Activated T-cell treated with anti-CD3 and anti-CD28 coated beads, Interleukin-2, amount 50 U/mL, for 4 hours (primary cell): ENCODE data around the gene PCGF2. TPM values are rescaled to one million over a fixed set of nuclear protein-coding genes. Genes with fewer than 3 reads are reported as not detected.

Source experiments
- ATAC-seq, 2 donors: fragments of 200-7000 bp; cut with Tn5 transposase; one replicate each; pipeline ENCODE4 v1.10.0; 2021
- DNase-seq: peaks from one replicate; pipeline ENCODE4 v3.0.0-alpha.2; 2020
- H3K27me3 Mint-ChIP-seq: one replicate; pipeline ENCODE4 v1.8.0; 2021; ENCODE audit warnings: low read depth, mixed read lengths
- H3K36me3 Mint-ChIP-seq: one replicate; pipeline ENCODE4 v1.8.0; 2022; ENCODE audit warnings: mixed read lengths; ENCODE audit not compliant: insufficient read depth
- H3K4me1 Mint-ChIP-seq: one replicate; pipeline ENCODE4 v1.8.0; 2021; ENCODE audit warnings: low read depth, mixed read lengths
- H3K4me3 Mint-ChIP-seq: one replicate; pipeline ENCODE4 v1.8.0; 2021; ENCODE audit warnings: mild to moderate bottlenecking, moderate library complexity, mixed read lengths
- H3K9me3 Mint-ChIP-seq: one replicate; pipeline ENCODE4 v1.8.0; 2021; ENCODE audit warnings: mixed read lengths
- total RNA-seq, 3 donors: library from RNA; stranded (reverse); gene quantifications; one replicate each; pipeline ENCODE4 v1.2.1, GENCODE V29; 2021

The PCGF2 gene
- total RNA-seq, 3 donors from 2014 or later, result 0.16 to 0.58 (median 0.43) TPM

DNA sequence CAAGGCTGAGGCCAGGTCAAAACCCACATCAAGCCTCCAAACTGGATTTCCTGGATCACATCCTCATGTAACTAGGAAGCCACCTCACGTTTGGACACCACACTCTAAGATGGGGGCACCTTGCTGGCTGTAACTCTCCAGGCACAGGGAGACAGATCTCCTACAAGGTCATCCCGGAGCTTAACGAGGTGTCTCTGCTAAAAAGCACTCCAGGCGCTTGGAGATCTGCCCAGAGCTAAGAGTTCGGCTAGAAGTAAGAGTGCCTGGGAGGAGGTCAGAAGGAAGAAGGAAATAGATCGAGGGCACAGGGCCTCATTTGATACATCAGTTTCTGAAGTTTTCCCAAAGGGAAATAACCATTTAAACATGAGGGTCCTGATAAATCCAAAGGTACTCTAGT is 20.3 kb upstream of the PCGF2 start:
- H3K4me3 Mint-ChIP-seq, result no peak overlapping the region
- no peaks in the 10 kb centered on the region for H3K4me1 Mint-ChIP-seq
- peaks cover 19% of the 10 kb centered on the region for H3K36me3 Mint-ChIP-seq
- no peak for ATAC-seq
- H3K9me3 Mint-ChIP-seq, result no peaks in the 10 kb centered on the region
- DNase-seq, result no peak
- no peaks in the 10 kb centered on the region for H3K27me3 Mint-ChIP-seq

DNA sequence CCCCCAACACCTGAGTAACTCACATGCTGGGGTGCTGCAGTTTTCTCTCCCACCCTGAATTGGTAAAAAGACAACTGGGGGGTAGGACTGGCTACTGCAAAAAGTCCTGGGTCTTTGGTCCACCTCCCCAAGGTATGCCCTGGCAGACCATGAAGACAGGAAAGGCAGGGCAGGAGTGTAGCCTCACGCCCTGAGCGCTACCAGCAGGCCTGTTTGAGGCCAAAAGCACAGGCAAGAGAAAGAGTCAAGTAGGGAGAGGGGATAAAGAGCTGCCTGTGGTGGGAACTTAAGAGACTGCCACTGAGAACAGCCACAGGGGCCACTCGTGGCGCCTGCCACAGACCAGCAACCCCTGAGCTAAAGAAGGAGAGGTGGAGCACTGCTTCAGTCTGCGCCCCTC is 18.2 kb upstream of the PCGF2 start:
- no peaks in the 10 kb centered on the region for H3K27me3 Mint-ChIP-seq
- no peaks in the 10 kb centered on the region for H3K9me3 Mint-ChIP-seq
- ATAC-seq (no peak), DNase-seq (no peak)
- peaks cover 21% of the 10 kb centered on the region for H3K36me3 Mint-ChIP-seq
- no peaks in the 10 kb centered on the region for H3K4me1 Mint-ChIP-seq
- no peak overlapping the region for H3K4me3 Mint-ChIP-seq

DNA sequence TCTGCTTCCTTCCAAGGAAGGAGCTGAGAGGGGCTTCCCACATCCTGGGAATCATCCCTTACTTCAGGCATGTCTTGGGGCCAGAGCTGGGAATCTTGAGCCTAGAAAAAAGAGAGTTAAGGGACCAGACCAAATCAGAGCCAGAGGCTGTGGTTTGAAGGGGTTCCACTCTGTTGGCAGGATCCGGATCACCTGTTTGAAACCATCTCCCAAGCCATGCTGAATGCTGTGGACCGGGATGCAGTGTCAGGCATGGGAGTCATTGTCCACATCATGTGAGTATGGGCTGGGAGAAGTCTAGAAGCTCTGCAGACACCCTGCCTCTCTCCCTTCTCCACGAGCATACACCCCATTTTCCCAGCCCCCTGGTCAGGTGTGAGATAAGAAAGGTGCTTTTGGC is 14.1 kb upstream of the PCGF2 start:
- Mint-ChIP-seq H3K36me3 (peaks cover 33% of the 10 kb centered on the region), H3K4me1 (no peaks in the 10 kb centered on the region), H3K27me3 (no peaks in the 10 kb centered on the region), H3K9me3 (no peaks in the 10 kb centered on the region), H3K4me3 (no peak overlapping the region)
- DNase-seq (no peak), ATAC-seq (no peak)

DNA sequence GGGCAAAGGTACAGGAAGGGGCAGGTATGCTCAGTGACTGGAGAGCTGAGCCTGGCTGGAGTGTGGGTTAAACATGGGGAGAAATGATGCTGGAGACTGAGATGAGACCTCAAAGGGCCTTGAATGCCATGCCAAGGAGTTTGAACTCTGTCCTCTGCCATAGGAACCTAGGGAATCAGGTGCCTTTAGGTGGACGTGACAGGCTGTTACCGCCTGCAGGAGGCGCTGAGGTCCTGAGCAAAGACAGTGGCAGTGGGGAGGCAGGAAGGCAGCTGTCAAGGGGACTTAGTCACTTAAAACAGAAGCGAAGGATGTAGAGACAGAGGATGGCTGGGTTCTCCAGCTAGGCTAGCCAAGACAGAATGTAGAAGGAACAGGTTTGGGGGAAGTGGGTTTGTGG is 13.5 kb upstream of the PCGF2 start:
- ATAC-seq, result peak; percentile 63 to 69
- no peaks in the 10 kb centered on the region for H3K9me3 Mint-ChIP-seq
- H3K27me3 Mint-ChIP-seq, result no peaks in the 10 kb centered on the region
- H3K4me3 Mint-ChIP-seq, result no peak overlapping the region
- no peaks in the 10 kb centered on the region for H3K4me1 Mint-ChIP-seq
- peaks cover 27% of the 10 kb centered on the region for H3K36me3 Mint-ChIP-seq
- no peak for DNase-seq

DNA sequence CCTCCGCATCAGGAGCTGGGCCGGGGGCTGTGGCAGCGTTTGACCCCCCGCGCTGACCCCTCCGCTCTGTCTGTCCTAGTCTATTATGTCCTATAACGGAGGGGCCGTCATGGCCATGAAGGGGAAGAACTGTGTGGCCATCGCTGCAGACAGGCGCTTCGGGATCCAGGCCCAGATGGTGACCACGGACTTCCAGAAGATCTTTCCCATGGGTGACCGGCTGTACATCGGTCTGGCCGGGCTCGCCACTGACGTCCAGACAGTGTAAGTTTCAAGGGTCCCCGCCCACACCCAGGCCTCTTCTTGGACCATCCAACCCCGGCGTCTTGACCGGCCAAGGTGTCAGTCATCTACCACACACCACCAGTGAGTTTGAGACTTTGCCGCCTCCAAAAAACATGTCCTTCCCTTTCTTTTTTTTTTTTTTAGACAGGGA is 5.0 kb upstream of the PCGF2 start:
- Mint-ChIP-seq H3K36me3 (peaks cover 16% of the 10 kb centered on the region), H3K4me1 (peaks cover 48% of the 10 kb centered on the region), H3K27me3 (peaks cover 28% of the 10 kb centered on the region), H3K9me3 (no peaks in the 10 kb centered on the region), H3K4me3 (peak overlapping the region; percentile 99)
- no peak for ATAC-seq
- DNase-seq, result no peak

DNA sequence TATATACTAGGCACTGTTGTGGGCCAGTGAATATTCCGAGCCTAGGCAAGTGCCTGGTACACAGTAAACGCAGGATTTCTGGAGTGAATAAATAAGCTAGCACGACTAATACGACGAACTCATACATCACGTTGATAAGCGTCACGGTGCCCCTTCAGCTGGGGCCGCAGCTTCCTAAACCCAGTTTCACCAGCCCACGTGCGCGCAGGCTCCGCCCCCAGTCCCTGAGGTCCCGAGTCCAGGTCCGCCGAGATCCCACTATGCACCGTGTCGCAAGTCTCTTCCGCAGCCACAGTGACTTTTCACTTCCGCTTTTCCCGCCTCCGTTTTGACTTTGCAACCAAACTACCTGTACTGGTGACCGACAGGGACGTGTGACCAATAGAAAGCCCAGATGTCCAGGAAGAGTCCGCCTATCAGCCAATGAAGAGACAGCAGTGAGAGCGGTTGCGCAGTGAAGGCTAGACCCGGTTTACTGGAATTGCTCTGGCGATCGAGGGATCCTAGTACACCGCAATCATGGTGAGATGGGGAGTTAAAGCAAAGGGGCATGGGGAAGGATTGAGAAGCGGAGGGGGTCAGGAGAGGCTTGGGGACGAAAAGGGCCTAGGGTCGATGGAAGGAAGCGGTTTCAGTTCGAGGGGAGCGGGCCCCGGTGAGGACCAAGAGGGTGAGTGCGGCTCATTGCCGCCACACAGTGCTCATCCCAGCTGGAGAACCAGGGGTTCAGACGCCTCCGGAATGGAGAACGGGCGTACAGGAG is 4.4 kb upstream of the PCGF2 start, which contains the start of gene PSMB3:
Gene PSMB3, plus strand, starts transcription at position 434 of the 763 bp plus-strand sequence. Its CDS starts 86 bp downstream, at position 520.
- Mint-ChIP-seq H3K36me3 (peaks cover 16% of the 10 kb centered on the region), H3K4me3 (peak within 1 kb of the TSS; percentile 99), H3K27me3 (peaks cover 31% of the 10 kb centered on the region), H3K4me1 (peaks cover 49% of the 10 kb centered on the region), H3K9me3 (no peaks in the 10 kb centered on the region)
- ATAC-seq (peak; percentile 91), DNase-seq (peak; percentile 94)

DNA sequence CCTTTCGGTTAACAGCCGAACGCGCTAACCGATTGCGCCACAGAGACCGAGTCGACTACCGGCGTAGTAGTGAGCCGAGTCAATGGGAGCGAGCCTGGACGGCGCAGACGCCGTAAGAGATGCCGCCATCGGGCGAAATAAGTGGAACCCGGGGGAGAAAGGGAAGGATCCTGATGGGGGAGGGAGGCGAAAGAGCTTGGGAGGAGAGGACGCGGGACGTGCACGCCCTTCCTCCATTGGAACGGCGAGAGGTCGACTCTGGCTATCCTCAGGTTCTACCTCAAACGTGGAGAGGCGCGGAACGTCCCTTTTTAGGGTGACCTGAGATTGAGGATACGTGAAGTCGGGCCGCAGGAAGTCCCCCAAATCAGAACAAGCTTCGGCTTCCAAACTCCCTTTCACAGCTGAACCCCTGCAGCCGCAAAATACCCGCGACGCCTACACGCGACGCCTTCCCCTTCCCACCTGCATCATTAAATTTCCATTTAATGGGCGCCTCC is 3.7 kb upstream of the PCGF2 start:
- H3K36me3 Mint-ChIP-seq, result peaks cover 16% of the 10 kb centered on the region
- peak overlapping the region; percentile 99 for H3K4me3 Mint-ChIP-seq
- H3K4me1 Mint-ChIP-seq, result peaks cover 50% of the 10 kb centered on the region
- DNase-seq, result peak; percentile 83
- H3K27me3 Mint-ChIP-seq, result peaks cover 32% of the 10 kb centered on the region
- ATAC-seq, result peak; percentile 38 to 39
- no peaks in the 10 kb centered on the region for H3K9me3 Mint-ChIP-seq

DNA sequence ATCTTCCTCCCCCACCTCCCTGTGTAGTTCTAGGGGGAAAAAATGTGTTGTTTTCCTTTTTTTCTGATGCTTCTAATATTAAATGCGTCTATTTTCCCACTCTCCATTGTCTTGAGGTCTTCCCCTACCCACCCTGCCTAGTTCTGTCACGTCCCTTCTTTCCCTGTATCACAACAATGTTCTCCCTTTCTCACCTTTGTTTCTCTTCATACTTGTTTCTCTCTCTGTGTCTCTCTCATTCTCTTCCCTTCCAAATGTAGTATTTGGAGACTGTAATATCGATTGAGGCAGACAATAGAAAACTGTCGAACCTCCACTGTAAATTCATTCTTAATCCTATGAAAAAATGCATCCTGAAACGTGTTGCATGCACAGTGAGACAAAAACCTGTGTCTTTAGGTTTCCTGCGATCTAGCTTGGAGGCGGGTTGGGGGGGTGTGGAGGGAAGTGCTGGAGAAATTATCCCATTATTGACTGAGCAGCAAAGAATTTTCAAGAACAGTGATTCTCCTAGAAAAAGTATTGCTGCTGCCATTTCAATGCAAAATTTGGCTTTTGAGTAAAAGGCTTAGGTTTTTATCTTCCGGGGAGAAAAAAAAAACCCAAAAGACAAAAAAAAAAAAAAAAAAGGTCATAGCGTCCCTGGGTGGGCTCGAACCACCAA is 3.1 kb upstream of the PCGF2 start:
- Mint-ChIP-seq H3K4me1 (peaks cover 53% of the 10 kb centered on the region), H3K9me3 (no peaks in the 10 kb centered on the region), H3K27me3 (peaks cover 38% of the 10 kb centered on the region), H3K36me3 (peaks cover 16% of the 10 kb centered on the region), H3K4me3 (peak overlapping the region; percentile 99)
- ATAC-seq (no peak), DNase-seq (no peak)

DNA sequence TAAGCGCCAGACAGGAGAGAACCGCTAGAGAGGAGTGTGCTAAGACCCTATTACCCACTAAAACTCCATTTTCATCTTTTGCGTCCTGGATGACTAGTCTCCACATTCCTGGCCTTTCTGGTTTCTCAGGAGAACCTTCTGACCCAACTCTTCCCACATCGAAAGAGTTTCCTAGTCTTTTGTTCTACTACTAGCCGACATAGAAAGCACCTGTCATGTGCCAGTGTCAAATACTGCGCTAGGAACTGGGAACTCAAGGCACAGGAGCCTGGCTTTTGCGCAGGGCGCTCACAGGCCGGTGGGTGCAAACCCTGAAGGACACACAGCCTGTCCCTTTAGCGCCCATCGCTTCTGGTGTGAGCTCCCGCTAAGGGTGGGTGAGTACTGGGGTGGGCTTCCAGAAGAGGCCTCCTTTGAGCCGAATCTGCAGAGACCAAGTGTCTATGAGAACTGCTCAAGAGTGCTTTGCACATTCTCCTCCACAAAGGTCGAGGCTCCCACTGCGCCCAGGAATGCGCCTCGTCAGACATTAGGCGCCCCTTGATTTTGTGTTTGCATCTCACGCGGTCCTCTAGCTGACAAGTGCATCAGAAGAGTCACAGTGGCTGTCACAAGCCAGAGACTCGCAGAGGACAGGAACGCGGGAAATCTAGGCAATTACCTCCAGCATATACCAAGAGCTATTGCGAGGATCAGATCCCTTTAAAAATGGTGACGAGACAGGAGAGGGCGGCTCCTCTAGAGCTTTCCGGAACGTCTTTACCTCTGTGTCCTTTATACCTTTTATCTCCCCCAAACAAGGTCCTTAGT is 2.4 kb upstream of the PCGF2 start:
- DNase-seq (no peak), ATAC-seq (no peak)
- Mint-ChIP-seq H3K9me3 (no peaks in the 10 kb centered on the region), H3K4me1 (peaks cover 49% of the 10 kb centered on the region), H3K27me3 (peaks cover 45% of the 10 kb centered on the region), H3K4me3 (peak overlapping the region; percentile 99), H3K36me3 (peaks cover 13% of the 10 kb centered on the region)

DNA sequence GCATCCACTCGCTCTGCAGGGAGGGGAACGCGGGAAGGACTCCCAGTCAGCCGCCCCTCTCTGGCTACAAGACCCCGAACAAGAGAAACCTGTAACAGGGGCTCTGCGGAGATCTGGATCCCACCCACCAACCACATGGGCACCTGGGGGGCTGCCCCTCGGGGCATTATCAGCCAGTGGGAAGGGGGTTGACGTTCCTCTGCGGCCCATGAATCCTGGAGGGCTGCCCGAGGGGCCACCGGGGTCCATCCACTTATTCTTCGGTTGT is 1.8 kb upstream of the PCGF2 start:
- ATAC-seq (no peak), DNase-seq (no peak)
- Mint-ChIP-seq H3K4me3 (peak overlapping the region; percentile 99), H3K4me1 (peaks cover 49% of the 10 kb centered on the region), H3K36me3 (peaks cover 13% of the 10 kb centered on the region), H3K9me3 (no peaks in the 10 kb centered on the region), H3K27me3 (peaks cover 47% of the 10 kb centered on the region)

DNA sequence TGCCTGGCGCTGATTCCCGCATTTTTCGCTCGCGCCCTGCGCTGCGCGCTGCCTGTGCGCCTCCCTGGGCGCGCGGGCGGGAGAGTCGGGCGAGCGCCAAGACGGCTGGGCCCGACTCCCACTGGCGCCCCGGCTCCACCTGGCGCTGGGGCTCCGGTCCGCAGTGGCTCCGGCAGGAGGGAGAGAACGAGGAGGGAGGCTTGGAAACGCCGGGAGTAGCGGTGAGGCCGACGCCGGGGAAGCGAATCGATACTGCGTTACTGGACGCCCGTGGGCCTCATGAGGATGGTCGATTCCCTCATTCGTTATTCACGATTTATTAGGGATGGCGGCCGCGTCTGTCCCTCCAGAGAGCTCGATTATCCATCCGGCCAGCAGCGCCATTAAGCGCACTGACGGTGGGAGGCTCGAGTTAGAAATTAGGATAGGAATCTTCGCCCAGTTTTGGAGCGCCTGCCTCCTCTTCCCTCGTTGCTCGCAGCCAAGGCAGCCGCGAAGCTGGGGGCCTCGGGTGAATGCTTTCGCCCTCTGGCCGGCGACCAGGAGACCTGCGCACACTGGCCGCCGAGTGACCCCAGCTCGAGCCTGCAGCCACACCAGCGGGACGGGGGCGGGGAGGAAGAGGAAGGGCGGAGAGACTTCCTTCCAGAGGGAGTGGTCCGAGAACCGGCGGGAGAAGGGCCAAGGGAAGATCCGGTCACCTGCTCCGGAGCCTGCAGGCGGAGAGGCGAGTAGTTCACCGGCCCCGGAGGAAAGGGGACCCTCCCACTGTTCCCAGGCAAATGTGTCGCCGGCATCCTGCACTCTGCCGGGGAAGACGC is 1.3 kb upstream of the PCGF2 start:
- Mint-ChIP-seq H3K4me1 (peaks cover 45% of the 10 kb centered on the region), H3K9me3 (no peaks in the 10 kb centered on the region), H3K36me3 (peaks cover 10% of the 10 kb centered on the region), H3K27me3 (peaks cover 49% of the 10 kb centered on the region), H3K4me3 (peak overlapping the region; percentile 99)
- ATAC-seq (no peak), DNase-seq (no peak)

DNA sequence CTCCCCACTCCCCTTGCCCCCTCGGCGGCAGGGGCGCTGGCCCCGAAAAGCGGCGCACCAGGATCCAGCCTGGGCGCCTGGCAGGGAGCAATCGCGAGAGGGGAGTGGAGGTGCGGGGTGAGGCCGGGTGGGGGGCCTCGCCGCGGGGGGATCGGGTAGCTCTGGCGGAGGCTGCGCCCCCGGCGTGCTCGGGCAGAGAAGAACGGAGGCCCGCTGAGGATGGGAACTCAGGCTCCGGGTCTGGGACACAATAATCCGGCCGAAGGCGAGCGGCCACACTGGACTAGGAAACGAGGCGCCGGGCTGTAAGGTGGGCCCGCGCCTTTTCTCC is 721 bp upstream of the PCGF2 start:
- peaks cover 43% of the 10 kb centered on the region for H3K4me1 Mint-ChIP-seq
- H3K27me3 Mint-ChIP-seq, result peaks cover 49% of the 10 kb centered on the region
- DNase-seq, result no peak
- peak overlapping the region; percentile 64 for H3K4me3 Mint-ChIP-seq
- H3K9me3 Mint-ChIP-seq, result no peaks in the 10 kb centered on the region
- ATAC-seq, result no peak
- peaks cover 8% of the 10 kb centered on the region for H3K36me3 Mint-ChIP-seq

DNA sequence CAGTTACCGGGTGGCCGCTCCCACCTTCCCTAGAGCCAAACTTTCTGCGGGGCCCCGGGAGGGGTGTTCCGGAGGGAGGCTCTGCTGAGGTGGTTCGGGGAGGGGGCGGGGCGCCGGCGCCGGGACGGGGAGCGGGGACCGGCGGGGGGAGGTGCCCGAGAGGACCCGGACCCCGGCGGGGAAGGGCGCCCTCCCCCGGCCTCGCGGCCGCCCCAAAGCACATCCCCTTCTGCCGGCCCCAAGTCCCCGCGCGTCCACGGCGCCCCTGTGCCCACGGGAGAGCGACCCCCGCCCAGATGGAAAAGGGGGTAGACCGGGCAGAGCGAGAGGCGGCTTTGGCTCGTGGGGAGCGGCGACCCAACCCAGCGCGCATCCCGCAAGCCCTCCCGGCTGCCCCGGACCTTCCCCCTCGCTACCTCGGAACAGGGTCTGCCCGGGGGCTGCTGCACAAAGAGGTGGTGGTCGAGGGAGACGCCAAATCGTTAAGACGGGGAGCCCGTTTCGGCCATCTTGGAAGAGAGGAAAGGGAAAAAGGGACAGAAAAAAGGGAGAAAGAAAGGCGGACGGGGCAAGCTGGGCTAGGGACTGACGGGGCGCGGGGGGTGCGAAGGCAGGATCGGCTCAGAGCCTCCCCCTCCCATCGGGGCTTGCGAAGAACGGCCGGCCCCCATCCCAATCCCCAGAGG is 530 bp downstream of the PCGF2 start:
- Mint-ChIP-seq H3K36me3 (peaks cover 3% of the 10 kb centered on the region), H3K4me3 (peak overlapping the region; percentile 68), H3K9me3 (no peaks in the 10 kb centered on the region), H3K27me3 (peaks cover 52% of the 10 kb centered on the region), H3K4me1 (peaks cover 35% of the 10 kb centered on the region)
- DNase-seq (no peak), ATAC-seq (no peak)
